Esophagus (tissue), 2 donors: ENCODE measurements around the gene SUN5. TPM values are rescaled to one million over a fixed set of nuclear protein-coding genes. Genes with fewer than 3 reads are reported as not detected.
"Not testable (repeated sequence)": the region's sequence is repeated elsewhere in the genome, so short reads cannot be mapped to it uniquely, and the experiment has no call there.

Experiments
- H3K27ac ChIP-seq, 2 donors: one replicate each; pipeline ENCODE4 v1.5.1; 2013; ENCODE audit warnings: low read depth in 2 of 2, mild to moderate bottlenecking in 2 of 2, inconsistent platforms in 1 of 2, low read length in 1 of 2, moderate library complexity in 1 of 2
- H3K27me3 ChIP-seq, 2 donors: one replicate each; pipeline ENCODE4 v1.6.1; 2013; ENCODE audit warnings: low read length in 2 of 2, control low read depth in 1 of 2, mild to moderate bottlenecking in 1 of 2; ENCODE audit not compliant: insufficient read depth in 2 of 2, control insufficient read depth in 1 of 2
- H3K36me3 ChIP-seq, 2 donors: one replicate each; pipeline ENCODE4 v1.6.1; 2013; ENCODE audit warnings: low read length in 1 of 2; ENCODE audit not compliant: control insufficient read depth in 2 of 2, insufficient read depth in 2 of 2
- H3K4me1 ChIP-seq, 2 donors: one replicate each; pipeline ENCODE4 v1.6.1; 2013; ENCODE audit warnings: low read length in 1 of 2; ENCODE audit not compliant: control insufficient read depth in 2 of 2, insufficient read depth in 2 of 2
- H3K4me3 ChIP-seq, 2 donors: one replicate each; pipeline ENCODE4 v1.5.1; 2013; ENCODE audit warnings: low read length in 2 of 2, mild to moderate bottlenecking in 2 of 2, low read depth in 1 of 2, moderate library complexity in 1 of 2
- H3K9me3 ChIP-seq, 2 donors: one replicate each; pipeline ENCODE4 v1.6.1; 2013; ENCODE audit warnings: mild to moderate bottlenecking in 2 of 2, low read depth in 1 of 2, low read length in 1 of 2, moderate library complexity in 1 of 2; ENCODE audit not compliant: control insufficient read depth in 2 of 2, insufficient read depth in 1 of 2
- WGBS, 2 donors: extraction: QIAGEN DNeasy Blood & Tissue Kit; methylation state at CpG; one replicate each; pipeline ENCODE4 v1.1.7; 2013; 5-methylcytosine and 5-hydroxymethylcytosine counted together
- polyA plus RNA-seq, 2 donors: library from polyadenylated mRNA; stranded (reverse); fragments of 200-250 nt; gene quantifications; one replicate each; pipeline ENCODE4 v1.2.3, GENCODE V29; 2013
- donor health status: healthy with polysubstance abuse.
- donor health status: Bipolar disorder and iron deficiency.

Gene SUN5
- polyA plus RNA-seq, 2 donors: not detected

- Histone ChIP-seq H3K4me3 (no peak overlapping the region), H3K27ac (no peak overlapping the region), H3K4me1 (peaks cover 0 to 4% of the 10 kb centered on the region in 2 donors), H3K36me3 (no peaks in the 10 kb centered on the region), H3K9me3 (no peaks in the 10 kb centered on the region), H3K27me3 (no peaks in the 10 kb centered on the region)
- 74 to 77% methylated on average over 12 of the region's 12 CpGs for WGBS, 2 donors
These were observed 38.5 kb downstream of the SUN5 start for GRCh38 chr20:32965581-32966373.

- Histone ChIP-seq H3K36me3 (no peaks in the 10 kb centered on the region), H3K27me3 (no peaks in the 10 kb centered on the region), H3K9me3 (no peaks in the 10 kb centered on the region), H3K4me3 (no peak overlapping the region), H3K27ac (no peak overlapping the region), H3K4me1 (peaks cover 0 to 2% of the 10 kb centered on the region in 2 donors)
- WGBS, 2 donors: 79 to 82% methylated on average over 8 of the region's 8 CpGs
These were observed 39.1 kb downstream of the SUN5 start for GRCh38 chr20:32965115-32965514.

GRCh38 chr20:32964575-32964974 lies 39.7 kb downstream of the SUN5 start:
- H3K27ac ChIP-seq: no peak overlapping the region
- WGBS, 2 donors: 85 to 93% methylated on average over 6 of the region's 6 CpGs
- no peak overlapping the region for H3K4me3 ChIP-seq
- no peaks in the 10 kb centered on the region for H3K9me3 ChIP-seq
- no peaks in the 10 kb centered on the region for H3K36me3 ChIP-seq
- peaks cover 0 to 2% of the 10 kb centered on the region in 2 donors for H3K4me1 ChIP-seq
- no peaks in the 10 kb centered on the region for H3K27me3 ChIP-seq

- no peaks in the 10 kb centered on the region for H3K36me3 ChIP-seq
- no peak overlapping the region for H3K27ac ChIP-seq
- H3K4me3 ChIP-seq: no peak overlapping the region
- H3K9me3 ChIP-seq: no peaks in the 10 kb centered on the region
- H3K4me1 ChIP-seq: no peaks in the 10 kb centered on the region
- H3K27me3 ChIP-seq: no peaks in the 10 kb centered on the region
- 82 to 83% methylated on average over 5 of the region's 5 CpGs for WGBS, 2 donors
These were observed 41.1 kb downstream of the SUN5 start for GRCh38 chr20:32963176-32963575.

- 82 to 86% methylated on average over 11 of the region's 11 CpGs for WGBS, 2 donors
- H3K27me3 ChIP-seq, H3K4me3 ChIP-seq, H3K9me3 ChIP-seq, H3K4me1 ChIP-seq, H3K27ac ChIP-seq, H3K36me3 ChIP-seq: not testable (repeated sequence)
These were observed 41.6 kb downstream of the SUN5 start for GRCh38 chr20:32962646-32963045.

GRCh38 chr20:32962053-32962452 lies 42.2 kb downstream of the SUN5 start:
- Histone ChIP-seq H3K27me3 (no peaks in the 10 kb centered on the region), H3K27ac (no peak overlapping the region), H3K4me1 (no peaks in the 10 kb centered on the region), H3K4me3 (no peak overlapping the region), H3K36me3 (no peaks in the 10 kb centered on the region), H3K9me3 (peaks cover 0 to 5% of the 10 kb centered on the region in 2 donors)
- WGBS, 2 donors: 74 to 82% methylated on average over 5 of the region's 5 CpGs

GRCh38 chr20:32960849-32961731 lies 43.1 kb downstream of the SUN5 start:
- no peaks in the 10 kb centered on the region for H3K4me1 ChIP-seq
- H3K27ac ChIP-seq: no peak overlapping the region
- no peaks in the 10 kb centered on the region for H3K36me3 ChIP-seq
- 90% methylated on average over 28 of the region's 28 CpGs for WGBS, 2 donors
- H3K9me3 ChIP-seq: peaks cover 0 to 5% of the 10 kb centered on the region in 2 donors
- H3K4me3 ChIP-seq: no peak overlapping the region
- no peaks in the 10 kb centered on the region for H3K27me3 ChIP-seq

- H3K9me3 ChIP-seq: peaks cover 0 to 5% of the 10 kb centered on the region in 2 donors
- H3K27ac ChIP-seq: no peak overlapping the region
- H3K27me3 ChIP-seq: no peaks in the 10 kb centered on the region
- no peaks in the 10 kb centered on the region for H3K4me1 ChIP-seq
- H3K36me3 ChIP-seq: no peaks in the 10 kb centered on the region
- no peak overlapping the region for H3K4me3 ChIP-seq
These were observed 44.1 kb downstream of the SUN5 start for GRCh38 chr20:32960222-32960518.

GRCh38 chr20:32959351-32960221 lies 44.6 kb downstream of the SUN5 start:
- Histone ChIP-seq H3K27me3 (no peaks in the 10 kb centered on the region), H3K36me3 (no peaks in the 10 kb centered on the region), H3K27ac (no peak overlapping the region), H3K4me3 (no peak overlapping the region), H3K9me3 (peaks cover 0 to 5% of the 10 kb centered on the region in 2 donors), H3K4me1 (no peaks in the 10 kb centered on the region)
- WGBS, 2 donors: 87 to 90% methylated on average over 14 of the region's 14 CpGs
